ENCODE results near the gene PSMA3.

PSMA3 gene

DNA sequence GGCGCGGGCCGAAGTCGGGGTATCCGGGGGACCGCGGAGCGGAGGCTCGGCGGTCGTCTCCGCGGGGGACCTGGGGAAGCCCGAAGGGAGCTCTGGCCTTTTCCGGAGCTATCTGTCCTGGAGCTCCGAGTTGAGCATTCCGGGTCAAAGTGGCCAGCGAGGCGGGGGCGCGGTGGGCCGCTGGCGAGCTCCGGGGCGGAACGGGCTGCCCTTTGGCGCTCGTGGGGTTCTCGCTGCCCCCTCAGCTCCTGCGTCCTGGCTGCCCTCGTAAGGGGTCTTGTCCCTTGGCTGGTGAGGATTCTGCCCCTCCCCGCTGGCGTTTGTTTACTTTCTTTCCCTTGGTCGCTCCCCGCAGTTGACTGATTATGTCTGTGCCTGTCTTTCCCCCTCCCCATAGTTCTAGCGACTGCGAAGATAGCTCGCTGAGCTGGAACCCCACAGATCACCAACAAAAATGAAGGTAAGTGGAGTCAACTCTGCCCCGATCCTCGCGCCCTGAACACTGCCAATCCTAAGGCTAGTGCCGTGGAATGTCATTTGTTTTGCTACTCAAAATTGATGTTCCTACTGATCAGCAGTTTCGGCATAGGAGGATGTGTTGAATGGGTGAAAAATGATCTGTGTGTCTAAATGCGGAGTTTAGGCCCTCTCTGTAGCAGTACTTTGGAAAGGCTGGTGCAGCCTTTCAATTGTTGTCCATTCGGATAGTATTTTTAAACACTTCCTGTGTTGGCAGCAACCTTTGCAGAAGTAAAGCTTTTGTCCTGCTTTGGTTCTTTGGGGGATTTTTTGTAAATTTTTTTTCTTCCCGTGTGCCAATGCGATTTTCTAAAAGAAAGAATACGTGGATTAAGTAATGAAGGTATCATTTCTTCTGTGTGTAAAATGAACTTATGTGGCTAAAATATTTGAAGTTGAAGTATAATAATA lies 55.0 kb downstream of the PSMA3 start:
- DNase-seq = no peak

DNA sequence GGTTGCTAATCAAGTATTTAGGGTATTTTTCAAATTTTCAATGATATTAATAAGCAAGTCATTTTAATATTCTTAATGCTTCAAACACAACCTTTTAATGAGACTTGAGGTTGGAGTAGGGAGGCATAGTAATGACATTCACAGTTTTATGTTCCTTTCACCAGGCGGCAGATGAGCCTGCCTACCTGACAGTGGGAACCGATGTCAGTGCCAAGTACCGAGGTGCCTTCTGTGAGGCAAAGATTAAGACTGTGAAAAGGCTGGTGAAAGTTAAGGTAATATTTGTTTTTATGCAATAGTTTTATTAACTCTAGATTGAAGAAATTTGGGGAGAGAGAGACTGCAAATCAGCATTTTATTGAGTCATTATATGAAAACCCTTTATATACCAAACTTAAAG lies 56.8 kb downstream of the PSMA3 start:
- no peak for DNase-seq

DNA sequence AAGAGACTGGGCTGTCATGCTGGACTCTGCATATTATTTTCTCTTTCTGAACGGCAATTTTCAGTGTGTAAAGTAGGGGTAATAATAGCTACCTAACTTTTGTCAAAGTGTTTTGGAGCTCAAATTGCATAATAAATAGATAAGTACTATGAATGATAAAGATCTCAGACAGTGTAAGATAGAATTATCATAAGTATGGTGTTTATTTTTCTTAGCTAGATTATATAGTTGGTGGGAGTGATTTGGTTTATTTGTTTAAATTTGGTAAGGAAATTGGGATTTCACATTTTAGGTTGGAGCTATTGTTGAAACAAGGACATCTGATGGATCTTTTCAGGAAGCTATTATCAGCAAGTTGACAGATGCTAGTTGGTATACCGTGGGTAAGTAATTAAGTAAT lies 61.1 kb downstream of the PSMA3 start:
- no peak for DNase-seq

DNA sequence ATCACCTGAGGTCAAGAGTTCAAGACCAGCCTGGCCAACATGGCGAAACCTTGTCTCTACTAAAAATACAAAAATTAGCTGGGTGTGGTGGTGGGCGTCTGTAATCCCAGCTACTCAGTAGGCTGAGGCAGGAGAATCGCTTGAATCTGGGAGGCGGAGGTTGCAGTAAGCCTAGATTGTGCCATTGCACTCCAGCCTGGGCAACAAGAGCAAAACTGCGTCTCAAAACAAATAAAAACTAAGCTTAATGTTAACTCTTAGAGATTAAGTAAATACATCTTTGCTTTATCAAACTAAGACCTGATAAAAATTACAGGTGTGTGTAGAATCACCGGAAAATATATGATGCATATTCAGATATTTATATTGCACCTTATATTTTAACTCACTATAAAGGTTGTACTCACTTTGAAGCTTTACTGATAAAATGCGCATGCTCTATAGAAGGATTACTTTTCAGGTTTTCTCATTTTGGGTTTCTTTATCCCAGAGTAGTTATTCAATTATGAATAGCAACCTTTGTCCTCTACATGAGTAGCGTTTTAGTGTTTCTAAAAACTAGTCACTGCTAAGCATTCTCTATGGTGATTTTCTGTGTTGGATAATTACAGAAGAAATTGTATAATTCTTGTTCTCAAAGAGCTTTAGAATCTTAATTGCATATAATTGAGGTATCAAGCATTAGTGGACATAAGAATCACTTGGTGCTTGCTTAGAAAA lies 63.1 kb downstream of the PSMA3 start:
- DNase-seq = no peak

DNA sequence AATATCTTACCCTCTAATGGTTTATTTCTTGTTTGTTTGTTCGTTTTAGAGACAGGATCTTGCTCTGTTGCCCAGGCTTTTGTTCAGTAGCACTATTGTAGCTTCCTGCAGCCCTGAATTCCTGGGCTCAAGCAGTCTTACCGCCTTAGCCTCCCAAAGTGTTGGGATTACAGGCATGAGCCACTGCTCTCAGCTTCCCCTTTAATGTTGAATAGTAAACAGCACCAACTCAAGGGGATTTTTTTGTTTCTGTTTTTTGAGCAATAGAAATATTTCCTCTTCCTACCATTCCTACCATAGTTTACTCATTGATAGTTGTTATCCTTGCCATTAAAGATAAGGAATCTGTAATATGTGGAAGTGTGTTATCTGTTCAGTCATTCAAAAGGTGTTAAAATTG lies 64.4 kb downstream of the PSMA3 start:
- DNase-seq = no peak

DNA sequence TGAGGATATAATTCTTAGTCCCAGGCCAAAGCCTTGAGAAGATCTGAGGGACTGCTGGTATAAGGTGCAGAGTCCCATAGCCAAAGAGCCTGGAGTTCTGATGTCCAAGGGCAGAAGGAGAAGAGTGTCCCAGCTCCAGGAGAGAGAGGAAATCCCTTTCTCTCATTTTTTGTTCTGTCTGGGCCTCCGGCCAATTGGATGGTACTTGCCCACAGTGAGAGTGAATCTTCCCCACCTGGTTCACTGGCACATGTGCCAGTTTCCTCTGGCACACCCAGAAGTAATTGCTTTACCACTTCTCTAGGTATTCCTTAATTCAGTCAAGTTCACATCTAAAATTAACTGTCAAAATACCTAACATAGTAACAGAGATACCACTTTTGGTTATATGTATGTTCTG lies 69.1 kb downstream of the PSMA3 start:
- no peak for DNase-seq

DNA sequence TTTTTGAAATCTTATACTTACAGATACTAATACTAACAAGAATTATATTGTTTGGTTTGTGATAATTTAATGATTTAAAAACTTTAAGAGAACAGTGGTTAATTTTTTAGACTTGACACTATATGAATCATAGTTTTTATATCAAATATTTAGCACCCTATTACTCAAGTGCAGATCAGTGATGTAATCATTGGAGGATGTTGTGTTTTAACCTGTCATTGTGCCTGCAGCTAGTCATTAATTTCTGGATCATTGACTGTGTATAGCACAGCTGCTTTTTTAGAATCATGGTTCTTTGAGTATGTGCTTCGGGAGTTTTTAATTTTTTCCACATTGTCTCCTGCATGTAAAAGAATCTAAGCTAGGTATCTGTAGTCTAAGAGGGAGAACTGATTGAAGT lies 71.0 kb downstream of the PSMA3 start:
- DNase-seq = no peak

Data from SIG-M5 (cell line).